GM18907 (cell line): ENCODE results near the gene ABCA13.
"Not testable (repeated sequence)": the region's sequence is repeated elsewhere in the genome, so short reads cannot be mapped to it uniquely, and the experiment has no call there.

Experiments used
- ATAC-seq: cut with Tn5 transposase; IDR thresholded peaks from one replicate; pipeline ENCODE4 v1.9.1; 2021; ENCODE audit warnings: mild to moderate bottlenecking, moderate library complexity; ENCODE audit not compliant: unreplicated experiment

The ABCA13 gene

DNA sequence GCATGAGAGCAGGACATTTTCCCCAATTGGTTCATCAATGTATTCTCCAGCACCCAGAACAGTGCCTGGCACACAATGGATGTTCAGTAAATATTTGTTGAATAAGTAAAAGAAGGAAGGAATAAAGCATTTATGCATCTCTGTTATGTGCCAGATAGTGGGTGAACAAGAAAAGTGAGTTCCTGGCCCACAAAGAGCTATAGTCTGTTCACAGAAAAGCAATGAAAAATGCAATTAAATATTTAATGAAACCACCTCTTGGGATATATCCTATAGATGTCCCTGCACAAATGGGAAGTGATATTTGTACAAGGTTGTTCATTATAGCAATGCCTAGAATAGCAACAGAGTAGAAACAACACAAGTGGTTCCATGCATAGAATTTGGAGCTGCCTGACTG, 2.1 kb downstream of the ABCA13 start:
- no peak for ATAC-seq

DNA sequence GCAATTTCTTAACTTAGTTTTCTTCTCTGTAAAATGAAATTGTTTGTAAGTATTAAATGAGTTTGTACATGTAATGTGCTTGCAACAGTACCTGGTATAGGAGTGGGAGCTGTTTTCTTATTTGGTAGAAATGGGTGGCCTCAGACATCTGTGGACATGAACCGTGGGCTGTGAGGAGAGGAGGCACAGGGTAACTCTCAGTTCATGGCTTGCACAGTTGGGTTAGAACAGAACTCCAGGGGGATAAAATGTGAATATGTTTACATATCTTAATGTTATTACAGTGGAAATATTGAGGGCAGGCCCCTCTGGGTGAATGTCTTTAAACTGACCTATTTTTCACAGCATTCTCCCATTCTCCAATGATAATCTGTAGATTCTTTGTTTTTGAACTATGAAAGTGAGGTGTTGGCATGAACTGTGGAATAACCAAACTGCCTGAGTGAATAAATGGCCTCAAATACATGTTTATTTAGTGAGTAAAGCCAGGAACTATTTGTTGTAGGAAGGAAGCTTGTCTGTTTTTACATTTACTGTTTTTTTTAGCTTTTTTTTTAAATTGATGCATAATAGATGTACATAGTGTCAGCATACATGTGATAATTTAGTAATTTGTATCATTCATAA, 2.6 kb downstream of the ABCA13 start:
- no peak for ATAC-seq

DNA sequence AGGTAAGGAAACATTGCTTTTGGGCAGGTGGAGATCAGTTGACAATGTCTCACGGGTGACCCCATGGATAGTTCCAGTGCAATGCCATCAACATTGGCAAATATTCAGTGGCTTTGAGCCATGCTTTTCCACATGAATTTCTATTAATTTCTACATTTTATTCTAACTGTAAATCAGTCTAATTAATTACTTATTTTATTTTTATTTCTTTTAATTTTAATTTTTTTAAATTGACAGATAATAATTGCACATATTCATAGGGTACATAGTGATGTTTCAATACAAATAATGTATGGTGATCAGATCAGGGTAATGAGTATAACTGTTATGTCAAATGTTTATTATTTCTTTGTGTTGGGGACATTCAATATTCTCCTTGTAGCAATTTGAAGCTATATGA, 3.8 kb downstream of the ABCA13 start:
- ATAC-seq, result no peak

DNA sequence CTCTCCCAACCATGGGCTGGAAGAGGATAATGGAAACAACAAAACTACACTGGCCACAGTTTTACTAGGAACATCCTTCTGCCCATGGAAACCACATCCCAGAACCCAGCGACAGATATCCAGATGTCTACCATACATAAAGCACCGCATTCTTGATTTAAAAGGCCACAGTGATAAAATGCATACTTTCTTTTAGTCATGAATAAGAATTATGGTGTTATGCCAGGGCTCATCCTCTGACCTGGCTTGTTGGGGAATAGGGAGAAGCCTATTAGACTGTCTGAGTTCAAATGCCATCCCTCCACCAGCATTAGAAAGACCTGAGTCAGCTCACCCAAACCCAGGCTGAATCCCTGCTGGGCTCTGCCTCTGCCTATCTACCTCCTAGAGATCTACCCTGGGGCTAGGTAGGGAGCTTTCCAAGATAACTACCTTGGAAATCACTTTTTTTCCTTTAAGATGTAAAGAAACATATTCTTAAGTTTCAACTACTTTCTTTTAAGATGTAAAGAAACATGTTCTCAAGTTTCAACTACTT, 5.2 kb downstream of the ABCA13 start:
- ATAC-seq, result no peak

DNA sequence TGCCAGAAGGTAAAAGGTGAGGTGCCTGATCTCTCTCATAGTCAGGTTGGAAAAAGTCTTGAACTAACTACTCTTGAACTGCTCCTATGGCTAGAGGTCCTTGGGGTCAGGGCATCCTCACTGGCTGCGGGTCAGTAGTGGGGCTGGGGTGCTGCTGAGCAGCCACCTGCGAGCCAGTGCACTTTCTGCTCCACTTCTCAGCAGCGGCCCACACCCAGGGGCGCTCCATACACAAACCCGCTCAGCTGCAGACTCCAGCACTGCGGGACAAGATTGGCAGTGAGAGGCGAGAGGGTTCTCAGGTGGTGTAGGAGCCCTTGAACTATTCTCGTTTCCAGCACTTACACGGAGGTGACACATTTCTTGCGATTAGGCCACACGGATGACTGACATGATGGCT, 6.0 kb downstream of the ABCA13 start:
- no peak for ATAC-seq

DNA sequence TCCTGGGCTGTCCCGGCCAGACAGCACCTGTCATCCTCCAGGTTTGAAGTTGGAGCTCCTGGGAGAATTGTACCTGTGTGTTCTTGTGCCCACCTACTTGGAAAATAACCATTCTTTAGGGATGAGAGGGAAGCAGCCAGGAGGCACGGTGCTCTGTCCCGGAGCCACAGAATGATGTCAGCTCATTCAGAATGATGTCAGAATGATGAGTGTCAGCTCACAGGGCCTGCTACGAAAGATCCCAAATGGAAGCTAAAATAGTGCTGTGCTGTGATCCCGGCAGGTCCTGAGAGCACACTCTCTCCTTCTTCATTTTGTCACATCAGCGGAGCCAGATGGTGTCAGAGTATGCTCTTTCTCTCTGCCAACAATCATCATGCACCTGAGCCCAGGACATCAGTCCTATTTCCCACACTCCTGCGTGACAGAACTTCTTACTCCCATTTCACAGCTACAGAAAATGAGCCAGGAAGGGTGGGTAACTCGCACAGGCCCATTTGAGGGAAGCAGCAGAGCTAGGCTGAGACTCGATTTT, 8.3 kb downstream of the ABCA13 start:
- no peak for ATAC-seq

DNA sequence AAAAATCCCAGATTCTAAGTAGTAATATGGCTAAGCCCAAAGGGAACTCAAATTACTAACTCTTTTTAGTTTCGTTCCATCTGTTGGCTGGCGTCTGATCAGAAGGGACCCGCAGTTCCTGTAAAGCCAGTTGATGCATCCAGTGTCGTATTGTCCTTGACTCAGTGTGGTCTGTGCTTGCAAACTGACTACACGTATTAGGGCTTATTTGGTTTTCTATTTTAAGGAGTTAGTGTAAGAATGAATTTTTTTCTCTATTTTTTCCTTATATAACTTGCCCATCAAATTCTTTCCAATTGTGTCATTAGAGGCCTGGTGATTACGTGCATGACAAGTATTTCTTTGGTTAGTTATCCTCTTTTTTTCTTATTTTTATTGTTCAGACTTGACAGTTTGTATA, 9.7 kb downstream of the ABCA13 start:
- no peak for ATAC-seq

DNA sequence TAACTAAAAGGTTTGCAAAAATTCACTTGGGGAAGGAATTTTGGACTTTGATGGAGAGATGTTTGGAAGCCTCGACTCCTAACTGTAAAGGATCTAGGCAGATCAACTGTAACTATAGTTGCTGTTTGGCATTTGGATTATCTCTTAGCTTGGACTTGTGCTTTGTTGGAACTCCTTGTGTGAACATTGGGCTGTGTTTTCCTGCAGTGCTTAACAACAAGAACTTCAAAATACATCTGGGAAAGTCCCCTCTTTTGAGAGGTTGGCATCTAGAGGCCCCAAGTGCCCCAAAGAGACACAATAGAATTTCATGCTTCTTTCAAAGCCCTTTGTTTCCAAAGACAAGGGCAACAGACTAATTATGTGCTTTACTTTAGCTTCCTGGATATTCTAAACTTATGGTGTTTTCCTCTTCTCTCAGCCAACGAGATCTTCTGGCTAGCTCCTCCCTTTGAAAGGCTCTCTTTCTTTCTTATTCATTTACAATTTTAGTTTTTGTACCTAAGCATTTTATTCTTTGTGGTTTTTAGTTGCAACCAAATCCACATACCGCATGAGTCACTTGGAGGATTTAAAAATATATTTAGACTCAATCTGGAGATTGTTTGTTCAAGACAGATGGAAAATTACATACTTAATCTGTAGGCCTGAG, 11.6 kb downstream of the ABCA13 start:
- no peak for ATAC-seq

DNA sequence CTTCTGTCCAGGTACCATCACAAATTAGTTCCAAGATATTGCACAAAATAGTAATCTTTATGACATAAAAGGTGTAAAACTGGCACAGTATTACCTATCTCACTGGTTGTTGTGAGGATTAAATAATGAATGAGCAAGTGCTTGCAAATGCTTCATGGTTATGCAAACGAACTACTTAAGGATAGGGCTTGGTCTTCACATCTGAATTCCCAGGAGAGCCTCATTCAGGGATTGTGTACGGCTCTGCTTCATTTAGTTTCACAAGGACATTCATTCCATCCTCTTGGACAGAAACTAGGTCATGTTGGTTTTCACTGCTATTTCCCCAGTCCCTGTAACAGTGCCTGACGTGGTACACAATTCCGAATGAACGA, 12.1 kb downstream of the ABCA13 start:
- no peak for ATAC-seq

DNA sequence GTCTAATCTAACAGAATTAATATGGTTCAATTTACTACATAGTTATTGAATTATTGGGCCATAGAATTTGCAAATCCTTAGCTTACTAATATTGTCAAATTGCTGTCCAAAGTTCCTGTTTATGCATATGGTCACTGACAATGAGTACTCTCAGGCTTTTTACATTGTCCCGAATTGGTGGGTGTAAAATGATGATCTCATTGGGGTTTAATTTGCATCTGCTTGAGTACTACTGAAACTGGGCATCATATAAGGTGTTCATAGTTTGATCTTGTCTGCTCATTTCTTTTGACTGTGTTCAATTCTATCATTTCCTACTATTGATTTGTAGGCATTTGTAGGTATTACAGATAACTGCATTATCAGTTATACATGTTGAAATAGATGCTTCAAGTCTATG, 12.7 kb downstream of the ABCA13 start:
- no peak for ATAC-seq

DNA sequence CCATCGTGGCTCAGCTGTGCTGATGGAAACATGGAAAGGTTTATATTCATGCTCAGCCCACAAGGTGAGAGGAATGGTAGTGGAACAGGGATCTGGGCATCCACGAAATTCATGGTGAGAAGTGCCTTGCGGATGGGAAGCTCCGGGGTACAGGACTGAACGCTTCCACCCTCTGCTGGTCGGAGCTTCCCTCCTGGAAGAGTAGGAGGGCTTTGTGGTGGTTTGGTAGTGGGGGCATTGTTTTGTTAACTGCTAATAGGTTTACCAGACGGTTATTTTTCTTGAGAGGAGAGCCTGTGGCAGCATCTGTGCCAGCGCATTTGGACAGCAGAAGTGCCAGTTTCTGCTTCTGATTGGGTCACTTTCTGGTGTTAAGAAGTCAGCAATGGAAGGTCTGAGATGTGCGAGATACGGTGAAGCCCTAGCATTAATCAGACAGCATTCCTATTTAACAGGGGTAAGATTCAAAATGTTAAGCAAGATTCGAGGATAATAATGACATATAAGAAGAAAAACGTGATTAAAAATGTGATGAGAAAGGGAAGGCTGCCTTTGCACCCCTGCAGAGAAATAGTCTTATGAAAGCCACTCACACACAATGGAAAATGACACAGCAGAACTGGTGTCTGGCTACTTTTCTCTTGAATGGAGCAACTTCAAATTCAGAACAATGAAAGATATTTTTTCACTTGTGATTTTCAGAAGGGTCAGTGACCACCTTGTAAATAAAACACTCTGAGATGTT, 17.7 kb downstream of the ABCA13 start:
- ATAC-seq, result no peak

DNA sequence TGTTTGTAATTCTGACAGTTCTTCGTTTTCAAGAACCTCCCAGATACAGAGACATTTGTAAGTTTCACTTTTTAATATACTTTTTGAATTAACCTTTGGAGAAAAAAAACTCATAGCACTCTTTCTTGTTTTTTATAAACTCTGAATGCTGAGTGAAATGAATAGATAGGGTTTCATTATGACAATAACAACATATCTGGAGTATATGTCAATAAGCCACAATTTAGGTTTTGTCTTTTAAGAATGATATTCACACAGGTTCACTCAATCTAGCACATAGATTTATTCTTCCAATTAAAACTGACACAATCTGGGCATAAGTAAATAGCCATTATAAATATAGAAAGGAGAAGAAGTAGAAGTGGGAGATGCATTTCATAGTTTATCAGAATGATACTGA, 21.7 kb downstream of the ABCA13 start:
- no peak for ATAC-seq

DNA sequence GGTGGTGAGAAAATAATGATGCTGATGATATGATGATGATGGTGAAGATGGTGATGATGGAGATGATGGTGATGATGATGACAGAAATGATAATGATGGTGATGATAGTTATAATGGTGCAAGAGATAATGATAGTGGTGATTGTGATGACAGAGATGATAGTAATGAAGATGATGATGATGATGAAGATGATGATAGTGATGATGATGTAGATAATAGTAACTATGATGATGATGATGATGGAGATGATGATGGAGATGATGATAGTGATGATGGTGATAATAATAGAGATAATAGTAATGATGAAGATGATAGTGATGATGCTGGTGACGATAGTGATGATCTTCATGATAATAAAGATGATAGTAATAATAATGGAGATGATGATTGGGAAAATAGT, 22.2 kb downstream of the ABCA13 start:
- no peak for ATAC-seq

DNA sequence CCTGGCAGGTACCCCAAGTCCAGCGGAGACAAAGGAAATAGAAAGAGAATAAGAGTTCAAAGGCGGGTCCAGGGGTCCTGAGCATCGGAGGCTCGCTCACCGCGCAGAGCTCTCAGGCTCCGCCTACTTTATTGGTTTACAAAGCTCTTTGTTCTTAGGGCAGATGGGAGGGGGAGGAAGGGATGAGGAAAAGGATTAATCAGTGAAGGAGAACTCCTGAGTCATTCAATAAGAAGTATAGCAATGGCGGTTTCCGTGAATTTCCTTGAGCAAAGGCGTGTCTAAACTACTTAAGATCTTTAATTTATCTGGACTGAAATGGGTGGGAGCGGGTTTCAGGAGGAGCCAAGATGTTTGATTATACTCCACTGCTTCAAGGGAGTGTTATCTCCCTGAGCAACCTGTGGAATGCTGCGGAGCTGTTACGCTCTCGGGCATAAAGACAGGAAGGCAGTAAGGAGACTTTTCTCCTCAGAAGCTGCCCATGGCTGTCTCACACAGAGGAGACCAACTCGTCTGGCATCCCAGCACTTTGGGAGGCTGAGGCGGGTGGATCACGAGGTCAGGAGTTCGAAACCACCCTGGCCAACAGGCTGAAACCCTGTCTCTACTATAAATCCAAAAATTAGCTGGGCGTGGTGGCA, 29.8 kb downstream of the ABCA13 start:
- ATAC-seq, result not testable (repeated sequence)

DNA sequence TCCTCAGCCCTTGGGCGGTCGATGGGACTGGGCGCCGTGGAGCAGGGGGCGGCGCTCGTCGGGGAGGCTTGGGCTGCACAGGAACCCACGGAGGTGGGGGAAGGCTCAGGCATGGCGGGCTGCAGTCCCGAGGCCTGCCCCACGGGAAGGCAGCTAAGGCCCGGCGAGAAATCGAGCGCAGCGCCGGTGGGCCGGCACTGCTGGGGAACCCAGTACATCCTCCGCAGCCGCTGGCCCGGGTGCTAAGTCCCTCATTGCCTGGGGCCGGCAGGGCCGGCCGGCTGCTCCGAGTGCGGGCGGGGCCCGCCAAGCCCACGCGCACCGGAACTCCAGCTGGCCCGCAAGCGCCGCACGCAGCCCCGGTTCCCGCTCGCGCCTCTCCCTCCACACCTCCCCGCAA, 31.7 kb downstream of the ABCA13 start:
- not testable (repeated sequence) for ATAC-seq

DNA sequence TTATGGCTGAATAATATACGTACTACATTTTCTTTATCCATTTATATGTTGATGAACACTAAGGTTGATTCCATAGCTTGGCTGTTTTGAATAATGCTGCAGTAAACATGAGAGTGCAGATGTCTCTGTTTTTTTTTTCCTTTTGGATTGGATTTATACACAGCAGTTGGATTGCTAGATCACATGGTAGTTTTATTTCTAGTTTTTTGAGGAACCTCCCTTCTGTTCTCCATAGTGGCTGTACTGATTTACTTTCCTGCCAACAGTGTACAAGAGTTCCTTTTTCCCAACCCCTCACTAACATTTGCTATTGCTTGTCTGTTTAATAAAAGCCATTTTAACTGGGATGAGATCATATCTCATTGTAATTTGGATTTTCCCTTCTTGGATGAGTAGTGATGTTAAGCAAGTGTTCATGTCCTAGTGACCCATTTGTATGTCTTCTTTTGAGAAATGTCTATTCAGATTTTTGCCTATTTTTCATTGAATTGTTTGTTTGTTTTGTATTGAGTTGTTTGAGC, 36.0 kb downstream of the ABCA13 start:
- ATAC-seq, result no peak

DNA sequence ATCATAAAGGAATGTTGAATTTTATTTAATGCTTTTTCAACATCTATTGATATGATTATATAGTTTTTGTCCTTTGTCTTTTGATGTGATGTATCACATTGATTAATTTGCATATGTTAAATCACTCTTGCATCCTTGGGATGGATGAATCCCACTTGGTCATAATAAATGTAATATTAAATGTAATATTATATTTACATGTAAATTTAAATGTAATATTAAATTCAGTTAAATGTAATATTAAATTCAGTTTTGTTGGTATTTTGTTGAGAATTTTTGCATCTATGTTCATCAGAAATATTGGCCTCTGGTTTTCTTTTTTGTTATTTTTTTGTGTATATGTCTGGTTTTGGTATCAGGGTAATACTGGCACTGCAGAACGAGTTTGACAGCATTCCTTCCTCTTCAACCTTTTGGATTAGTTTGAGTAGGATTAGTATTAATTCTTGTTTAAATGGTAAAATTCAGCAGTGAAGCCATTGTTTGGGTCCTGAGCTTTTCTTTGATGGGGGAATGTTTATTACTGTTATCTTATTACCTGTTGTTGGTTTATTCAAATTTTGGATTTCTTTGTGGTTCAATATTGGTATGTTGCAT, 37.8 kb downstream of the ABCA13 start:
- no peak for ATAC-seq

DNA sequence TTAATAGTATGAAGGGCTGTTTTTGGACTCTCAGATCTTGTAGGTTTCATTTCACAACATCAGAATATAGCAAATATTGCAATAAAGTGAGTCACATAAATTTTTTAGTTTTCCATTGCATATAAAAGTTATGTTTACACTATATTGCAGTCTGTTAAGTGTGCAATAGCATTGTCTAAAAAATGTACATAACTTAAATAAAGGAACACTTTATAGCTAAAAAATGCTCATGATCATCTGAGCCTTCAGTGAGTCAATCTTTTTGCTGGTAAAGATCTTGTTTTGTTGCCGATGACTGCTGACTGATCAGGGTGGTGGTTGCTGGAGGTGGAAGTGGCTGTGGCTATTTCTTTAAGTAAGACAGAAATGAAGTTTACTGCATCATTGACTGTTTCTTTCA, 42.0 kb downstream of the ABCA13 start:
- no peak for ATAC-seq

DNA sequence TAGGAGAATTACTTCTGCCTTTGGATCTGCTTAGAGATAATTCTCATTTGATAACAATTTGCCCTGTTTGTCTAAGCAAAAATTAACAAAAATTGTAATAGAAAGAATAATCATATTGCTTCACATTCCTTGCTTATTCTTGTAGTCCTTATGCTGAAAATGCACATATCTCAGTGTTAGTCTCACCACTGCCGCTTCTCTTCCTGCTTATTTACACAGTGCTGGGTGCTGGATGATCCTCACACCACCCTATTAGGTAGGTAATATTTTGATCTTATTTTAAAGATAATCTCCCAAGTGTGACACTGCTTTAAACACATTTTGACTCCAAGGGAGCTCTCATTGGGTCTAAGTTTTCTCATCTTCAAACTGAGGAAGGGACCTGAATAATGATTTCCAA, 46.0 kb downstream of the ABCA13 start:
- ATAC-seq, result no peak

DNA sequence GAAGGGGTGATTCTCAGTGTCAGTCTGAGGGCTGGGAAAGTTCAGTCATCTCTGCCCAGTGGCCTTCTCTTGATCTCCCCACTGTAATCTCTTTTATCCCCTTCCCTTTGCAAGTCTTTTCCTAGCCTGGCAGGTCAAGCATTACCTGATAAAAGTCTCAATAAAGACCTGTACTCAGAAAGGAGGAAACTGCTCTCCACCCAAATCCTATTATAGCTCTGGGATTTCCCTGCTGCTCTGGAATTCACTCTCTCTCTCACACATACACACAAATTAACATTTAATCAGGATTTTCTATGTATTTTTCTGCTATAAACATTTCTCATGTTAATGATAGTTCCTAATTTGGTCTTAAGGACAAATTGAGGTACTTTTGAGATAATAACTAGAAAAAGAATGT, 46.5 kb downstream of the ABCA13 start:
- ATAC-seq, result no peak

DNA sequence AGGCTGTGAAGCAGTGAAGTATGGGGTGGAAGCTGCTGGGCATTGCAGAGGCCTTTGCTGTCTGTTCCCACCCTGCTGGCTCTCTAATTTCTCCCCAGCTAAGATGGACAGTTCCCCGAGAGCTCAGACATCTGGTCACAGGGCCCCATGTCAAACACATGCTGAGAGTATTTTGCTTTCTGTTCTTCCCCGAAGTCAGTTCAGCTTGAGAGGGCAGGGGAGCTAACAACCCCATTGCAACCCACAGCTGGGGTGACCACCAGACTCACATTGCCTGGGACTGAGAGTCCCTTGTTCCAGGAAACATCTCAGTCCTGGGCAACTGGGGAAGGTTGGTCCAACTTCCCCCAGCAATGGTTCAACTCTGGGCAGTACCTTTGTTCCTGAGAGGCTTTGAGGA, 52.8 kb downstream of the ABCA13 start:
- ATAC-seq, result no peak
